OCI-LY7 (cell line): ENCODE data around the gene FIGNL1. TPM values are rescaled to one million over a fixed set of nuclear protein-coding genes. Genes with fewer than 3 reads are reported as not detected.
"Not testable (repeated sequence)": the region's sequence is repeated elsewhere in the genome, so short reads cannot be mapped to it uniquely, and the experiment has no call there.

ENCODE experiments used
- BruUV-seq: library from RNA; stranded (reverse); fragments of 400-500 nt; replicated peaks from 2 replicates; lab custom pipeline; 2021; lab: Mats Ljungman, UMichigan
- CTCF ChIA-PET: fragments of 300-600 bp; sonication (Branson Sonifier 250); formaldehyde crosslinking; loops from one replicate; lab custom pipeline; 2022; ENCODE audit warnings: antibody characterized with exemption; ENCODE audit not compliant: unreplicated experiment; lab: Charles Lee
- POLR2A ChIA-PET: fragments of 300-600 bp; sonication (Branson Sonifier 250); formaldehyde crosslinking; loops from one replicate; lab custom pipeline; 2022; ENCODE audit warnings: antibody characterized with exemption; lab: Charles Lee
- DNase-seq: peaks from one replicate; pipeline ENCODE4 v3.0.0-alpha.2; 2015; ENCODE audit warnings: low spot score
- H2AFZ ChIP-seq: fragments of 200-600 bp; sonication (generic), shearing (Covaris generic); 2 replicates; pipeline ENCODE4 v1.6.1; 2014; ENCODE audit warnings: mild to moderate bottlenecking, antibody characterized with exemption, low read length, moderate library complexity
- H3K27ac ChIP-seq: fragments of 200-600 bp; sonication (generic); 2 replicates; pipeline ENCODE4 v1.5.1; 2014; ENCODE audit warnings: mixed run types, low read depth, mild to moderate bottlenecking, moderate library complexity, low read length, inconsistent platforms; ENCODE audit not compliant: poor library complexity, severe bottlenecking
- H3K36me3 ChIP-seq: fragments of 200-600 bp; sonication (generic); 2 replicates; pipeline ENCODE4 v1.6.1; 2014; ENCODE audit warnings: mild to moderate bottlenecking, antibody characterized with exemption, low read length, moderate library complexity, mixed read lengths; ENCODE audit not compliant: insufficient read depth
- H3K4me1 ChIP-seq: fragments of 200-600 bp; sonication (generic); 2 replicates; pipeline ENCODE4 v1.5.1; 2014; ENCODE audit warnings: mild to moderate bottlenecking, low read length; ENCODE audit not compliant: insufficient read depth, poor library complexity, severe bottlenecking
- H3K4me2 ChIP-seq: fragments of 200-600 bp; sonication (generic); 2 replicates; pipeline ENCODE4 v1.6.1; 2014; ENCODE audit warnings: mild to moderate bottlenecking, low read length
- H3K4me3 ChIP-seq: fragments of 200-600 bp; sonication (generic); 2 replicates; pipeline ENCODE4 v1.5.1; 2014; ENCODE audit warnings: mild to moderate bottlenecking, low read depth, low read length; ENCODE audit not compliant: poor library complexity, severe bottlenecking
- H3K79me2 ChIP-seq: fragments of 200-600 bp; sonication (generic); 2 replicates; pipeline ENCODE4 v1.6.1; 2016; ENCODE audit warnings: low read depth, mild to moderate bottlenecking, low read length, moderate library complexity, mixed read lengths; ENCODE audit not compliant: insufficient read depth
- H3K9me2 ChIP-seq: fragments of 200-600 bp; sonication (generic); 2 replicates; pipeline ENCODE4 v1.6.1; 2016; ENCODE audit warnings: mild to moderate bottlenecking, low read length, mixed read lengths; ENCODE audit not compliant: insufficient read depth
- H3K9me3 ChIP-seq: fragments of 200-600 bp; sonication (generic); 2 replicates; pipeline ENCODE4 v1.6.1; 2014; ENCODE audit warnings: mild to moderate bottlenecking, mixed run types, low read length, mixed read lengths
- H4K20me1 ChIP-seq: fragments of 200-600 bp; sonication (generic); 2 replicates; pipeline ENCODE4 v1.6.1; 2014; ENCODE audit warnings: mild to moderate bottlenecking, antibody characterized with exemption, low read length, moderate library complexity, mixed read lengths; ENCODE audit not compliant: insufficient read depth
- EZH2phosphoT487 ChIP-seq: fragments of 200-600 bp; sonication (generic); IDR thresholded peaks from 2 replicates; pipeline ENCODE4 v1.6.1; 2018; ENCODE audit warnings: low read depth, borderline replicate concordance, mild to moderate bottlenecking, mixed run types, antibody characterized with exemption, low read length, moderate library complexity, mixed read lengths
- intact Hi-C: fragments of 100-400 bp; cut with micrococcal nuclease; formaldehyde crosslinking; loops from one replicate; pipeline ENCODE4 v1.10.0; 2022; ENCODE audit not compliant: unreplicated experiment
- total RNA-seq, 2 experiments: library from RNA; depleted of rRNA in 1 of 2; stranded (reverse); fragments of >200 nt in 1 of 2; shearing (Covaris generic) in 1 of 2; gene quantifications; 2 replicates each; pipeline ENCODE4 v1.2.3, GENCODE V29; 2014 to 2022
- TF ChIP-seq, protein P1 (sequence below): fragments of 200-600 bp; sonication (generic); conservative IDR thresholded peaks from 2 replicates; pipeline ENCODE4 v1.5.1; 2014; ENCODE audit warnings: mild to moderate bottlenecking, antibody characterized with exemption, low read length, moderate library complexity, mixed read lengths

FIGNL1 gene
- total RNA-seq, 2 experiments from 2014 or later: 41.5 to 55.6 TPM

DNA sequence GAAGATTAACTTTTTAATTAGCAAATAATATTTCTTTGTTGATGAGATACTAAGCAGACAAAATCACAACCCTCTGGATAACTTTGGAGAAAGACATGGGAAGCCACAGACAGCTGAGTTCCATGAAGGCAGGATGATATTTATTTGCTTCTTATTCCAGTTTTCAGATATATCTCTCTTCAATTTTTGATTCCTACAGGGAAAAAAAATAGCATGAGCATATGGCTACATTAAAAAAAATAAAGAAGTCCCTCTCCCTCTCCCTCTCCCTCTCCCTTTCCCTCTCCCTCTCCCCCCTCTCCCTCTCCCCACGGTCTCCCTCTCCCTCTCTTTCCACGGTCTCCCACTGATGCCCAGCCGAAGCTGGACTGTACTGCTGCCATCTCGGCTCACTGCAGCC lies 8.5 kb upstream of the FIGNL1 start:
- H3K27ac ChIP-seq, H3K4me1 ChIP-seq, H4K20me1 ChIP-seq, intact Hi-C loops, H3K9me2 ChIP-seq, BruUV-seq, H3K36me3 ChIP-seq, H3K4me2 ChIP-seq, H2AFZ ChIP-seq, H3K79me2 ChIP-seq, H3K4me3 ChIP-seq, CTCF ChIA-PET, DNase-seq, H3K9me3 ChIP-seq: not testable (repeated sequence)
- POLR2A ChIA-PET: interaction anchor here (0.8 kb wide), 1 partner anchor 9 kb away, joined by 3 read pairs; the partner anchor contains the start of gene FIGNL1

DNA sequence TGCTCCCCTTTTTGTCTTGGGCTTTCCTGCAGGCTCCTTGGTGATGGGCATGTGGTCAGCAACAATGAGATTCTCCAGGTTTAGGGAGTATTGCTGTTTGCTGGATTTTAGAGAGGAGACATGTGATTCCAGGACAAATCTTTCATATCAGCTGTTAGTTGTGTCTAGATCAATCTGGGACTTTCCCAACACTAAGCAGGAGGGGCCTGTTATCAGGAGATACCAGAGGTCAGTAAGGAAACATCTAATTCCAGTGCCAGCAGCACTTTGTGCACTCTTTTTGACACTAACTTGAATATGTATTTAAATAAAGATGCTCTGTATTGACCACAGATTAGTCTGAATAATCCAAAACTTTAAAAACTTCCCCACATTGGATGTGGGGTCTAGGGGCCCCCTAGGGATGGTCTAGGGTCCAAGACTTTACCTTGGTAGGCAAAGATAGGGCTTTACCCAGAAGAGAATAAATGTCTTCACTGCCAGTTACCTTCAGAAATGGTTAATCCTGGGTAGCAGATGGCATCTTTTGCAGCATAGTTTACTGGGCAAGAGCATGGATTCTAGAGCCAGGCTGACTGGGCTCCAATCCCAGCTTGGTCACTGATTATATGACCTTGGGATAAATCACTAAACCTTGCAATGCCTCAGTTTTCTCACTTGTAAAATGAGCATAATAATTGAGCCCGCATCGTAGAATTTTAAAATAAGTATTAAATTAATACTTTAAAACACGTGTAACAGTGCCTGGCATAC lies 6.4 kb upstream of the FIGNL1 start:
- intact Hi-C loops: no loop called here
- DNase-seq: no peak
- CTCF ChIA-PET: no interaction called here
- no peaks in the 10 kb centered on the region for H3K9me3 ChIP-seq
- no TSS peak for BruUV-seq
- no peak overlapping the region for H3K4me3 ChIP-seq
- no peaks in the 10 kb centered on the region for H4K20me1 ChIP-seq
- no peak overlapping the region for H2AFZ ChIP-seq
- no peak overlapping the region for H3K4me2 ChIP-seq
- no peak overlapping the region for H3K27ac ChIP-seq
- POLR2A ChIA-PET: no interaction called here
- no peaks in the 10 kb centered on the region for H3K4me1 ChIP-seq
- no peaks in the 10 kb centered on the region for H3K79me2 ChIP-seq
- H3K9me2 ChIP-seq: no peaks in the 10 kb centered on the region
- no peaks in the 10 kb centered on the region for H3K36me3 ChIP-seq
- no peak for TF ChIP-seq EZH2phosphoT487
- TF ChIP-seq, protein P1, sequence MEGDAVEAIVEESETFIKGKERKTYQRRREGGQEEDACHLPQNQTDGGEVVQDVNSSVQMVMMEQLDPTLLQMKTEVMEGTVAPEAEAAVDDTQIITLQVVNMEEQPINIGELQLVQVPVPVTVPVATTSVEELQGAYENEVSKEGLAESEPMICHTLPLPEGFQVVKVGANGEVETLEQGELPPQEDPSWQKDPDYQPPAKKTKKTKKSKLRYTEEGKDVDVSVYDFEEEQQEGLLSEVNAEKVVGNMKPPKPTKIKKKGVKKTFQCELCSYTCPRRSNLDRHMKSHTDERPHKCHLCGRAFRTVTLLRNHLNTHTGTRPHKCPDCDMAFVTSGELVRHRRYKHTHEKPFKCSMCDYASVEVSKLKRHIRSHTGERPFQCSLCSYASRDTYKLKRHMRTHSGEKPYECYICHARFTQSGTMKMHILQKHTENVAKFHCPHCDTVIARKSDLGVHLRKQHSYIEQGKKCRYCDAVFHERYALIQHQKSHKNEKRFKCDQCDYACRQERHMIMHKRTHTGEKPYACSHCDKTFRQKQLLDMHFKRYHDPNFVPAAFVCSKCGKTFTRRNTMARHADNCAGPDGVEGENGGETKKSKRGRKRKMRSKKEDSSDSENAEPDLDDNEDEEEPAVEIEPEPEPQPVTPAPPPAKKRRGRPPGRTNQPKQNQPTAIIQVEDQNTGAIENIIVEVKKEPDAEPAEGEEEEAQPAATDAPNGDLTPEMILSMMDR: no peak

DNA sequence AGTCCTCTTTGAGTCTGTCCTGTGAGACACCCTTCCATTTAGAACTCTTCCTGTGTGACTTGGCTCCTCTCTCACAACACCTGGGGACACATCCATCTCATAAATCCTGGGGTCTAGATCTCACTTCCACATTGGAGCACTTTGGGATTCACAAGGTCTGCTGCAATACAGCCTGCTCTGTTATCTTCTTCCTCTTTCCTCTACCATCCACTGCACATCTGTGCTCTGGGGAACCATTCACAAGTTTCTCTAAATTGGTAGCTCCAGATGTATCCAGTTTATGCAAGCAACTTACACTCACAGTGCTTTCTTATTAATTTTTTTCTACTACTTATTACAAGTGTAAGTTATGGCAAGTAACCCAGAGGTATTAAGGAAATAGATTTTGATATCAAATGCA lies 5.5 kb upstream of the FIGNL1 start:
- no peaks in the 10 kb centered on the region for H3K36me3 ChIP-seq
- no peak overlapping the region for H2AFZ ChIP-seq
- no peak overlapping the region for H3K4me3 ChIP-seq
- no peak overlapping the region for H3K27ac ChIP-seq
- no peaks in the 10 kb centered on the region for H3K79me2 ChIP-seq
- no TSS peak for BruUV-seq
- ChIA-PET POLR2A (no interaction called here), CTCF (no interaction called here)
- H3K9me2 ChIP-seq: no peaks in the 10 kb centered on the region
- H3K4me2 ChIP-seq: no peak overlapping the region
- no peak for DNase-seq
- TF ChIP-seq EZH2phosphoT487: no peak
- TF ChIP-seq, protein P1: no peak
- intact Hi-C loops: no loop called here
- peaks cover 4% of the 10 kb centered on the region for H3K4me1 ChIP-seq
- H3K9me3 ChIP-seq: no peaks in the 10 kb centered on the region
- no peaks in the 10 kb centered on the region for H4K20me1 ChIP-seq
